CD14-positive monocyte (primary cell): ENCODE measurements around the gene SEPTIN5. TPM values are rescaled to one million over a fixed set of nuclear protein-coding genes. Genes with fewer than 3 reads are reported as not detected.

Source experiments
- DNase-seq, 3 donors: peaks; one replicate each; pipeline ENCODE4 v3.0.0-alpha.2; 2011 to 2022
- H2AFZ ChIP-seq: 2 replicates; pipeline ENCODE4 v1.6.0; 2012; ENCODE audit warnings: mild to moderate bottlenecking, low read depth, low read length, inconsistent platforms; ENCODE audit not compliant: insufficient read depth, poor library complexity, severe bottlenecking
- H3K27ac ChIP-seq, 2 donors: 1 replicate in 1 of 2; 2 replicates in 1 of 2; pipeline ENCODE4 v1.5.1; 2012 to 2013; ENCODE audit warnings: low read length in 2 of 2, control low read depth in 1 of 2, inconsistent platforms in 1 of 2, low read depth in 1 of 2, mild to moderate bottlenecking in 1 of 2
- H3K27me3 ChIP-seq, 2 donors: one replicate each; pipeline versions ENCODE4 v1.6.0 to v1.6.1; 2011 to 2013; ENCODE audit warnings: low read length in 2 of 2; ENCODE audit not compliant: control insufficient read depth in 2 of 2, insufficient read depth in 2 of 2
- H3K36me3 ChIP-seq, 2 donors: replicated peaks in 1 of 2; 1 replicate in 1 of 2; 2 replicates in 1 of 2; pipeline versions ENCODE4 v1.5.1 to v1.6.1; 2012 to 2013; ENCODE audit warnings: low read length in 2 of 2, control low read depth in 1 of 2, inconsistent platforms in 1 of 2, mild to moderate bottlenecking in 1 of 2; ENCODE audit not compliant: insufficient read depth in 2 of 2, control insufficient read depth in 1 of 2
- H3K4me1 ChIP-seq, 2 donors: 1 replicate in 1 of 2; 2 replicates in 1 of 2; pipeline versions ENCODE4 v1.5.1 to v1.6.1; 2012 to 2013; ENCODE audit warnings: low read length in 2 of 2, control low read depth in 1 of 2, inconsistent platforms in 1 of 2, mild to moderate bottlenecking in 1 of 2, moderate library complexity in 1 of 2; ENCODE audit not compliant: insufficient read depth in 2 of 2, control insufficient read depth in 1 of 2
- H3K4me2 ChIP-seq: replicated peaks from 2 replicates; pipeline ENCODE3; 2012; ENCODE audit warnings: low read length, moderate library complexity, mild to moderate bottlenecking; ENCODE audit not compliant: poor library complexity, severe bottlenecking; ENCODE audit errors: extremely low read depth
- H3K4me3 ChIP-seq, 3 experiments: fragments of 200-600 bp in 1 of 3; sonication (generic) in 1 of 3; replicated peaks in 1 of 3; 1 replicate in 2 of 3; 2 replicates in 1 of 3; pipeline ENCODE4 v1.5.1; 2011 to 2013; ENCODE audit warnings: low read length in 3 of 3, mild to moderate bottlenecking in 3 of 3, control low read depth in 2 of 3, low read depth in 2 of 3, inconsistent platforms in 1 of 3, moderate library complexity in 1 of 3
- H3K79me2 ChIP-seq: 2 replicates; pipeline ENCODE4 v1.6.0; 2012; ENCODE audit warnings: mild to moderate bottlenecking, control low read depth, inconsistent platforms, low read length, moderate library complexity; ENCODE audit not compliant: insufficient read depth
- H3K9ac ChIP-seq: 2 replicates; pipeline ENCODE4 v1.6.0; 2017; ENCODE audit warnings: low read length, mild to moderate bottlenecking; ENCODE audit not compliant: insufficient read depth, poor library complexity, severe bottlenecking
- H3K9me3 ChIP-seq, 2 donors: replicated peaks in 1 of 2; 1 replicate in 1 of 2; 2 replicates in 1 of 2; pipeline versions ENCODE4 v1.5.1 to v1.6.1; 2012 to 2013; ENCODE audit warnings: low read length in 2 of 2, control low read depth in 1 of 2; ENCODE audit not compliant: control insufficient read depth in 1 of 2, insufficient read depth in 1 of 2
- H4K20me1 ChIP-seq: 2 replicates; pipeline ENCODE4 v1.6.0; 2012; ENCODE audit warnings: mild to moderate bottlenecking, low read length, control low read depth, moderate library complexity; ENCODE audit not compliant: insufficient read depth
- H3K27ac Mint-ChIP-seq, 7 donors: one replicate each; pipeline ENCODE4 v1.8.0; 2020; ENCODE audit warnings: mild to moderate bottlenecking in 7 of 7, mixed read lengths in 7 of 7, moderate library complexity in 6 of 7, inconsistent platforms in 2 of 7
- H3K27me3 Mint-ChIP-seq, 3 donors: one replicate each; pipeline ENCODE4 v1.8.0; 2021 to 2022; ENCODE audit warnings: low read depth in 3 of 3, mild to moderate bottlenecking in 3 of 3, mixed read lengths in 3 of 3, moderate library complexity in 3 of 3, inconsistent platforms in 1 of 3
- H3K36me3 Mint-ChIP-seq, 2 donors: one replicate each; pipeline ENCODE4 v1.8.0; 2020; ENCODE audit warnings: mixed read lengths in 2 of 2, inconsistent platforms in 1 of 2, mild to moderate bottlenecking in 1 of 2
- H3K4me1 Mint-ChIP-seq: one replicate; pipeline ENCODE4 v1.8.0; 2020; ENCODE audit warnings: mild to moderate bottlenecking, mixed read lengths
- H3K4me3 Mint-ChIP-seq, 2 donors: one replicate each; pipeline ENCODE4 v1.8.0; 2020; ENCODE audit warnings: mild to moderate bottlenecking in 2 of 2, mixed read lengths in 2 of 2, moderate library complexity in 1 of 2
- H3K9me3 Mint-ChIP-seq, 7 donors: one replicate each; pipeline ENCODE4 v1.8.0; 2020 to 2022; ENCODE audit warnings: mixed read lengths in 7 of 7, mild to moderate bottlenecking in 6 of 7, moderate library complexity in 6 of 7, inconsistent platforms in 2 of 7
- WGBS: methylation state at CpG from one replicate; pipeline ENCODE4 v1.1.5; 2013; ENCODE audit warnings: missing lambda C conversion rate; ENCODE audit not compliant: insufficient coverage; 5-methylcytosine and 5-hydroxymethylcytosine counted together
- intact Hi-C, 2 donors: fragments of 100-400 bp; cut with micrococcal nuclease; formaldehyde crosslinking; loops; one replicate each; pipeline versions ENCODE4 v1.15.0 to v1.15.1; 2023
- polyA plus RNA-seq, 3 donors: library from polyadenylated mRNA; depleted of rRNA in 1 of 3; unstranded in 2 of 3; stranded (reverse) in 1 of 3; fragments of 300-500 nt in 2 of 3; fragments of >200 nt in 1 of 3; fragmentation: Illumina TruSeq in 2 of 3; gene quantifications; 1 replicate in 2 of 3; 2 replicates in 1 of 3; pipeline ENCODE4 v1.2.3, GENCODE V29; 2012 to 2021
- TF ChIP-seq, protein P1 (sequence below): fragments of 200-600 bp; IDR thresholded peaks from one replicate; pipeline ENCODE4 v1.8.0; 2022; ENCODE audit warnings: antibody characterized with exemption, mild to moderate bottlenecking

Gene SEPTIN5
- polyA plus RNA-seq, 3 donors: 0.50 to 0.64 TPM; not detected in 1

DNA sequence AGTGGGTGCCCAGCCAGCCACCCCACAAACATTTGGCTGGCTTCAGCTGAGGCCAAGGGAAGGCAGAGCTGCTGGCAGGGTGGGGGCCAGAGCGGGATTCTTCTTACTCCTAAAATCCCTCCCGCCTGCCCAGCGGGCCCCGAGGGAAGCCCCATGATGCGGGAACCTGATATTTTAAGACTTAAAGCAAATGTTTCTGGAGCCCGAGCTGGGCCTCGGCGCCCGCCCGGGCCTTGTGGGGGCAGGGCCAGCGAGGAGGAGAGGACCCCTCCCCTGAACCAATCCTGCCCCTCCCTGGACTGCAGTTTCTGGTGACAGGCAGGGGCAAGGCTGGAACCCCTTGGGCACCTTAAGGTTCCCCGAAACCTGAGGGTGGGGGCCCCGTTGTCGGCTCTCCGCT is 26.3 kb downstream of the SEPTIN5 start:
- no peak overlapping the region for H3K4me3 Mint-ChIP-seq
- Histone ChIP-seq H3K9ac (no peak overlapping the region), H3K79me2 (no peaks in the 10 kb centered on the region), H3K4me2 (no peak overlapping the region), H2AFZ (no peak overlapping the region), H3K27ac (no peak overlapping the region), H3K4me3 (no peak overlapping the region), H3K27me3 (no peaks in the 10 kb centered on the region), H3K9me3 (no peaks in the 10 kb centered on the region), H3K4me1 (no peaks in the 10 kb centered on the region), H4K20me1 (no peaks in the 10 kb centered on the region), H3K36me3 (no peaks in the 10 kb centered on the region)
- intact Hi-C loops: no loop called here
- TF ChIP-seq, protein P1, sequence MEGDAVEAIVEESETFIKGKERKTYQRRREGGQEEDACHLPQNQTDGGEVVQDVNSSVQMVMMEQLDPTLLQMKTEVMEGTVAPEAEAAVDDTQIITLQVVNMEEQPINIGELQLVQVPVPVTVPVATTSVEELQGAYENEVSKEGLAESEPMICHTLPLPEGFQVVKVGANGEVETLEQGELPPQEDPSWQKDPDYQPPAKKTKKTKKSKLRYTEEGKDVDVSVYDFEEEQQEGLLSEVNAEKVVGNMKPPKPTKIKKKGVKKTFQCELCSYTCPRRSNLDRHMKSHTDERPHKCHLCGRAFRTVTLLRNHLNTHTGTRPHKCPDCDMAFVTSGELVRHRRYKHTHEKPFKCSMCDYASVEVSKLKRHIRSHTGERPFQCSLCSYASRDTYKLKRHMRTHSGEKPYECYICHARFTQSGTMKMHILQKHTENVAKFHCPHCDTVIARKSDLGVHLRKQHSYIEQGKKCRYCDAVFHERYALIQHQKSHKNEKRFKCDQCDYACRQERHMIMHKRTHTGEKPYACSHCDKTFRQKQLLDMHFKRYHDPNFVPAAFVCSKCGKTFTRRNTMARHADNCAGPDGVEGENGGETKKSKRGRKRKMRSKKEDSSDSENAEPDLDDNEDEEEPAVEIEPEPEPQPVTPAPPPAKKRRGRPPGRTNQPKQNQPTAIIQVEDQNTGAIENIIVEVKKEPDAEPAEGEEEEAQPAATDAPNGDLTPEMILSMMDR: no peak
- H3K9me3 Mint-ChIP-seq: peaks cover 0 to 3% (median 0%) of the 10 kb centered on the region in 7 donors
- H3K27ac Mint-ChIP-seq: no peak overlapping the region
- H3K27me3 Mint-ChIP-seq: peaks cover under 1 to 4% (median 3%) of the 10 kb centered on the region in 3 donors
- 97% methylated on average over 15 of the region's 15 CpGs for WGBS
- no peaks in the 10 kb centered on the region for H3K36me3 Mint-ChIP-seq
- no peaks in the 10 kb centered on the region for H3K4me1 Mint-ChIP-seq
- no peak for DNase-seq

DNA sequence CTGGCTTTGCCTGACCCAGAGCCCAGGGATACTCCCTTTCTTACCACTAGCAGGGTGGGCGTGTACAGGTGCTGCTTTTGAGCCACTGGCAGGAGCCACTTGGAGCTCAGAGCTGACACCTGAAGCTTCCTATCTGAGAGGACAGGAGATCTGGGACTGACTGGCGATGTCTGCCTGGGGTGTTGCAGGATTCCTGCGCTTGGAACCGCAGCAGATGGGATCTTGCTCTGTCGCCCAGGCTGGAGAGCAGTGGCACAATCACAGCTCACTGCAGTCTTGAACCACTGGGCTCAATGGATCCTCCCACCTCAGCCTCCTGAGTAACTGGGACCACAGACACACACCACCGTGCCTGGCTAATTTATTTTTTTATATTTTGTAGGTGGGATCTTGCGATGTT is 26.8 kb downstream of the SEPTIN5 start:
- Histone ChIP-seq H3K36me3 (no peaks in the 10 kb centered on the region), H2AFZ (no peak overlapping the region), H4K20me1 (no peaks in the 10 kb centered on the region), H3K9me3 (no peaks in the 10 kb centered on the region), H3K4me3 (no peak overlapping the region), H3K27me3 (no peaks in the 10 kb centered on the region), H3K27ac (no peak overlapping the region), H3K4me2 (no peak overlapping the region), H3K9ac (no peak overlapping the region), H3K79me2 (no peaks in the 10 kb centered on the region), H3K4me1 (no peaks in the 10 kb centered on the region)
- 88% methylated on average over 5 of the region's 7 CpGs for WGBS
- no peaks in the 10 kb centered on the region for H3K36me3 Mint-ChIP-seq
- H3K4me1 Mint-ChIP-seq: no peaks in the 10 kb centered on the region
- H3K27me3 Mint-ChIP-seq: peaks cover 0 to 6% (median 4%) of the 10 kb centered on the region in 3 donors
- TF ChIP-seq, protein P1: no peak
- no peak overlapping the region for H3K27ac Mint-ChIP-seq
- peaks cover 0 to 3% (median 0%) of the 10 kb centered on the region in 7 donors for H3K9me3 Mint-ChIP-seq
- intact Hi-C loops: no loop called here
- DNase-seq: no peak
- no peak overlapping the region for H3K4me3 Mint-ChIP-seq
